Endodermal cell (in vitro differentiated cells): Measurements from ENCODE around the gene PSMB10. TPM values are rescaled to one million over a fixed set of nuclear protein-coding genes. Genes with fewer than 3 reads are reported as not detected.
"Not testable (repeated sequence)": the region's sequence is repeated elsewhere in the genome, so short reads cannot be mapped to it uniquely, and the experiment has no call there.

Experiments used
- DNase-seq: peaks from one replicate; pipeline ENCODE4 v3.0.0-alpha.2; 2017
- H3K27ac ChIP-seq: 2 replicates; pipeline ENCODE4 v1.5.1; 2013; ENCODE audit warnings: mild to moderate bottlenecking, low read depth, low read length, moderate library complexity
- H3K27me3 ChIP-seq: 2 replicates; pipeline ENCODE4 v1.6.1; 2013; ENCODE audit warnings: mild to moderate bottlenecking, low read length, moderate library complexity; ENCODE audit not compliant: insufficient read depth, control insufficient read depth, poor library complexity, severe bottlenecking
- H3K36me3 ChIP-seq: 2 replicates; pipeline ENCODE4 v1.7.0; 2013; ENCODE audit warnings: mild to moderate bottlenecking, low read length, moderate library complexity; ENCODE audit not compliant: control insufficient read depth, insufficient read depth
- H3K4me1 ChIP-seq: one replicate; pipeline ENCODE4 v1.7.0; 2013; ENCODE audit warnings: low read length; ENCODE audit not compliant: control insufficient read depth, insufficient read depth
- H3K4me3 ChIP-seq: 2 replicates; pipeline ENCODE4 v1.5.1; 2013; ENCODE audit warnings: mild to moderate bottlenecking, low read length, moderate library complexity
- H3K9ac ChIP-seq: 2 replicates; pipeline ENCODE4 v1.6.1; 2013; ENCODE audit warnings: mild to moderate bottlenecking, low read length, moderate library complexity; ENCODE audit not compliant: poor library complexity, severe bottlenecking; ENCODE audit errors: extremely low read depth
- H3K9me3 ChIP-seq: 2 replicates; pipeline ENCODE4 v1.6.1; 2013; ENCODE audit warnings: mild to moderate bottlenecking, low read length, moderate library complexity; ENCODE audit not compliant: control insufficient read depth
- H3K27ac Mint-ChIP-seq: 2 replicates; pipeline ENCODE4 v1.8.0; 2020; ENCODE audit warnings: mixed read lengths
- H3K27me3 Mint-ChIP-seq: 2 replicates; pipeline ENCODE4 v1.8.0; 2021; ENCODE audit warnings: mild to moderate bottlenecking, mixed read lengths; ENCODE audit not compliant: insufficient read depth
- H3K36me3 Mint-ChIP-seq: 2 replicates; pipeline ENCODE4 v1.8.0; 2020; ENCODE audit warnings: low read depth, mixed read lengths
- H3K4me1 Mint-ChIP-seq: 2 replicates; pipeline ENCODE4 v1.8.0; 2020; ENCODE audit warnings: mixed read lengths
- H3K4me3 Mint-ChIP-seq: 2 replicates; pipeline ENCODE4 v1.8.0; 2020; ENCODE audit warnings: mild to moderate bottlenecking, moderate library complexity, mixed read lengths
- H3K9me3 Mint-ChIP-seq: 2 replicates; pipeline ENCODE4 v1.8.0; 2020; ENCODE audit warnings: mild to moderate bottlenecking, mixed read lengths
- WGBS, 2 experiments: methylation state at CpG; one replicate each; pipeline versions ENCODE4 v1.1.5 to v1.1.7; 2013; ENCODE audit warnings: missing lambda C conversion rate in 2 of 2, mixed read lengths in 1 of 2; ENCODE audit not compliant: insufficient coverage in 1 of 2, insufficient read length in 1 of 2; 5-methylcytosine and 5-hydroxymethylcytosine counted together
- total RNA-seq, 2 donors: library from RNA; stranded (reverse); fragmentation: NEBNext Ultra II Directional in 1 of 2; extraction: Animal tissue kit (Norgen Biotek cat#: 25700) in 1 of 2; gene quantifications; 2 replicates in 1 of 2; 3 replicates in 1 of 2; pipeline ENCODE4 v1.2.1, GENCODE V29; 2021
- TF ChIP-seq, protein P1 (sequence below): fragments of 200-600 bp; sonication (generic); conservative IDR thresholded peaks from 2 replicates; pipeline ENCODE4 v1.5.0; 2021; ENCODE audit warnings: antibody characterized with exemption, mild to moderate bottlenecking

The PSMB10 gene
- total RNA-seq, 2 donors from 2014 or later, result 15.5 to 16.5 TPM

GRCh38 chr16:67917140-67917851 lies 19.4 kb downstream of the PSMB10 start:
- H3K27ac Mint-ChIP-seq, result peak overlapping the region; percentile 36
- no peaks in the 10 kb centered on the region for H3K27me3 ChIP-seq
- no peak overlapping the region for H3K9ac ChIP-seq
- no peaks in the 10 kb centered on the region for H3K9me3 Mint-ChIP-seq
- WGBS, 2 experiments, result 89 to 90% methylated on average over 4 to 6 of the region's 6 CpGs
- DNase-seq, result no peak
- H3K27me3 Mint-ChIP-seq, result no peaks in the 10 kb centered on the region
- TF ChIP-seq, protein P1, sequence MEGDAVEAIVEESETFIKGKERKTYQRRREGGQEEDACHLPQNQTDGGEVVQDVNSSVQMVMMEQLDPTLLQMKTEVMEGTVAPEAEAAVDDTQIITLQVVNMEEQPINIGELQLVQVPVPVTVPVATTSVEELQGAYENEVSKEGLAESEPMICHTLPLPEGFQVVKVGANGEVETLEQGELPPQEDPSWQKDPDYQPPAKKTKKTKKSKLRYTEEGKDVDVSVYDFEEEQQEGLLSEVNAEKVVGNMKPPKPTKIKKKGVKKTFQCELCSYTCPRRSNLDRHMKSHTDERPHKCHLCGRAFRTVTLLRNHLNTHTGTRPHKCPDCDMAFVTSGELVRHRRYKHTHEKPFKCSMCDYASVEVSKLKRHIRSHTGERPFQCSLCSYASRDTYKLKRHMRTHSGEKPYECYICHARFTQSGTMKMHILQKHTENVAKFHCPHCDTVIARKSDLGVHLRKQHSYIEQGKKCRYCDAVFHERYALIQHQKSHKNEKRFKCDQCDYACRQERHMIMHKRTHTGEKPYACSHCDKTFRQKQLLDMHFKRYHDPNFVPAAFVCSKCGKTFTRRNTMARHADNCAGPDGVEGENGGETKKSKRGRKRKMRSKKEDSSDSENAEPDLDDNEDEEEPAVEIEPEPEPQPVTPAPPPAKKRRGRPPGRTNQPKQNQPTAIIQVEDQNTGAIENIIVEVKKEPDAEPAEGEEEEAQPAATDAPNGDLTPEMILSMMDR, result no peak
- peaks cover 4% of the 10 kb centered on the region for H3K4me1 ChIP-seq
- peaks cover 35% of the 10 kb centered on the region for H3K4me1 Mint-ChIP-seq
- no peak overlapping the region for H3K27ac ChIP-seq
- H3K36me3 ChIP-seq, result peaks cover 19% of the 10 kb centered on the region
- H3K36me3 Mint-ChIP-seq, result peaks cover 23% of the 10 kb centered on the region
- H3K4me3 Mint-ChIP-seq, result no peak overlapping the region
- no peaks in the 10 kb centered on the region for H3K9me3 ChIP-seq
- no peak overlapping the region for H3K4me3 ChIP-seq

DNA sequence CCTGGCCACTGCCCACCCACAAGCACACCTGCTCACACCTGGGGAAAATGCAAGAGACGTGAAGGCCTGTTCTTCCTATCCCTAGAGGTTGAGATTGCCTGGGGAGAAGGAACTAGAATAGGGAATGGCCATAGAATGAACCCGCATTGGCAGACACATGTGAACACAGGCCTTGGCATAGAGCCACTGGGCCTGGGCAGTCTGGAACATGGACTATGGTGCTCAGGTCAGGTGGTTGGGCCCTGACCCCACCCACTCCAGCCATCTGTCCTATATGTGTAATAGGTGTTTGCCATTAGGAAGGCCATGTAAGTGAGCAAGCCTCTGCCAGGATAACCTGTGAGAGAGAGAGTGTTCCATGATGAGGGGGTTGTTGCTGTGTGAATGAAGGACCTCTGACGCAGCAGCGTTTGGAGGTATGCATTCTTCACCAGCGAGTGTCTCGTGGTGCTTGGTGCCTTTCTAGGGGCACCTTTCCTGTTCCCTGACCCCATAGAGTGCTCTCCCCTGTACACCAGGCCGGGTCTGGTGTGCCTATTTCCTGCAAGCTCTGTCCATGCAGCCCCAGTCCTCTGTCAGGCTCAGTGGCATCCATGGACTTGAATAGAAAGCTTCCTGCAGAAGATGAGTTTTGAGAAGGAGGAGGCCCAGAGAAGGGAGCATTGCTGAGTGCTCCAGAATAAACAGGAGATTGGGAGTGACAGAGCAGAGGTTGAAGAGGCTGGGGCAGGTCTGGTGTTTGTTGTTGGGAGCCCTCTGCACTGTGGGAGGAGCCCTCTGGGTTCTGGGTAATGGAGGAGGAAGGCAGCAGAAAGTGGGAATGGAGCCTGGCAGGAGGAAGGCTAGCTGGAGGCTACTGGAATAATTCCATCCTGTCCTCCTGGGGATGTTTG lies 20.6 kb downstream of the PSMB10 start:
- Histone ChIP-seq H3K4me1 (peaks cover 4% of the 10 kb centered on the region), H3K36me3 (peaks cover 23% of the 10 kb centered on the region), H3K4me3 (no peak overlapping the region), H3K9ac (no peak overlapping the region), H3K9me3 (no peaks in the 10 kb centered on the region), H3K27me3 (no peaks in the 10 kb centered on the region), H3K27ac (no peak overlapping the region)
- Mint-ChIP-seq H3K9me3 (no peaks in the 10 kb centered on the region), H3K4me1 (peaks cover 28% of the 10 kb centered on the region), H3K36me3 (peaks cover 25% of the 10 kb centered on the region), H3K4me3 (no peak overlapping the region), H3K27me3 (no peaks in the 10 kb centered on the region), H3K27ac (peak overlapping the region; percentile 71)
- TF ChIP-seq, protein P1, result no peak
- WGBS, 2 experiments, result 88 to 95% methylated on average over 6 to 7 of the region's 7 CpGs
- DNase-seq, result no peak

GRCh38 chr16:67915496-67915769 lies 21.2 kb downstream of the PSMB10 start:
- not testable (repeated sequence) for H3K27me3 Mint-ChIP-seq, H3K27me3 ChIP-seq, DNase-seq, H3K4me3 ChIP-seq, H3K4me1 ChIP-seq, H3K9me3 ChIP-seq, H3K27ac ChIP-seq, H3K9me3 Mint-ChIP-seq, H3K4me3 Mint-ChIP-seq, H3K9ac ChIP-seq
- peaks cover 23% of the 10 kb centered on the region for H3K36me3 ChIP-seq
- peaks cover 28% of the 10 kb centered on the region for H3K4me1 Mint-ChIP-seq
- 83% methylated on average over 1 of the region's 2 CpGs; no CpG with 5 or more reads in 1 of the 2 experiments for WGBS, 2 experiments
- H3K36me3 Mint-ChIP-seq, result peaks cover 23% of the 10 kb centered on the region
- peak overlapping the region; percentile 71 for H3K27ac Mint-ChIP-seq
